ENCODE results near the gene TPSAB1. TPM values are rescaled to one million over a fixed set of nuclear protein-coding genes. Genes with fewer than 3 reads are reported as not detected.

Gene TPSAB1
- total RNA-seq, 2 experiments from 2014 or later, result not detected

DNA sequence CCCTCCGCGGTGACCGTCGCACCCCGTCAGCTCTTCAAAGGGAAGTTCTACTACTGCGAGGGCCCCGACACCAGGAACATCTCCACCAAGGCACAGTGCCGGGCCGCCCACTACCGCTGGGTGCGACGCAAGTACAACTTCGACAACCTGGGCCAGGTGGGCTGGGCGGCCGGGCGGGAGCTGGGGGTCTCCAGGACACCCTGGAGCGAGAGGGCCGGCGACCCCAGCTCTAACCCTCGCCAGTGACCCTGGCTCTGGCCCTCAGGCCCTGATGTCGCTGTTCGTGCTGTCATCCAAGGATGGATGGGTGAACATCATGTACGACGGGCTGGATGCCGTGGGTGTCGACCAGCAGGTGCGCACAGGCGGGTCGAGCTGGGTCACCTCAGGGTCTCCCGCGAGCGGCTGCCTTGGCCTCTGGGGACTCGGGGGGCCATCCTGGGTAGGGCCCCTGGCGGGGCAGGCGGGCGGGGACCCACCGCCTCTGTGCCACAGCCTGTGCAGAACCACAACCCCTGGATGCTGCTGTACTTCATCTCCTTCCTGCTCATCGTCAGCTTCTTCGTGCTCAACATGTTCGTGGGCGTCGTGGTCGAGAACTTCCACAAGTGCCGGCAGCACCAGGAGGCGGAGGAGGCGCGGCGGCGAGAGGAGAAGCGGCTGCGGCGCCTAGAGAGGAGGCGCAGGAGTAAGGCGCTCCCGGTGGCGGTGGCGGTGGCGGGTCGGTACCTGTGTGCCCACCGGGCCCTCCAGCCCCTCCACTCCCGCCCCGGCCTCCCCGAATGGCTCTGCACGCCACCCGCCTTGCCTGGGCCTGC is 28.8 kb upstream of the TPSAB1 start:
- ChIA-PET POLR2A (no interaction called here), CTCF (no interaction called here)
- peaks cover 5% of the 10 kb centered on the region for H3K4me1 Mint-ChIP-seq
- no peaks in the 10 kb centered on the region for H3K9me3 Mint-ChIP-seq (ENCODE audit: low read depth)
- H3K27me3 Mint-ChIP-seq, result no peaks in the 10 kb centered on the region
- no peaks in the 10 kb centered on the region for H3K36me3 Mint-ChIP-seq (ENCODE audit: low read depth)
- ATAC-seq, result no peak
- no peak overlapping the region for H3K4me3 Mint-ChIP-seq
- H3K27ac Mint-ChIP-seq, result no peak overlapping the region
- no peak for DNase-seq
- intact Hi-C loops (cut with DNase I, micrococcal nuclease), result no loop called here

DNA sequence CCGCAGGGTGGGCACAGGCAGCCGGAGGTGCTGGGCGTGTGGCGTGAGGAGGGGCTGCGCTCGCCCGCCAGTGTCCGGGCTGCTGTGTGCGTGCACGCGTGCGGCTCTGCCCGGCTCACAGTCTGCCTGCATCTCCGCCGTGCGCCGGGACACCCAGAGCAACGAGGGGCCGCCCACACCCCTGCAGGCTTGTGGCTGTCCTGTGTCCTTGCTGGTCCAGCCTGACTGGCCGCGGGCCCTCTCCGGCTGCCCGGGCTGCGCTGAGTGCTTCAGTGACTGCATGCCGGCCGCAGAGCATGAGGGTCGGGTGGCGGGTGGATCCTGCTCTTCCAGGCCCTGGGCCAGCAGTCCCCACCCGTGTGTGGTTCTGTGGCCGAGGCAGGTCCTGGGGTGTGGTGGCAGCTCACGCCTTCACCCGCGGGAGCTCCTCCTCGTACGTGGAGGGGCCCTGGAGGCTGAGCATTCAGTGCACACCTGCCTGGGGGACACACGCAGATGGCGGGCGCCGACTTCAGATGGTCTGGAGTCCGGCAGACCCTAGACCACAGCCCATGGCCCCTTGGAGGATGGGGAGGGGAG is 27.8 kb upstream of the TPSAB1 start:
- Mint-ChIP-seq H3K9me3 (ENCODE audit: low read depth) (no peaks in the 10 kb centered on the region), H3K27ac (no peak overlapping the region), H3K36me3 (ENCODE audit: low read depth) (no peaks in the 10 kb centered on the region), H3K4me1 (peaks cover 5% of the 10 kb centered on the region), H3K27me3 (no peaks in the 10 kb centered on the region), H3K4me3 (no peak overlapping the region)
- intact Hi-C loops (cut with DNase I, micrococcal nuclease), result no loop called here
- POLR2A ChIA-PET, result no interaction called here
- ATAC-seq, result no peak
- no peak for DNase-seq
- CTCF ChIA-PET, result no interaction called here

DNA sequence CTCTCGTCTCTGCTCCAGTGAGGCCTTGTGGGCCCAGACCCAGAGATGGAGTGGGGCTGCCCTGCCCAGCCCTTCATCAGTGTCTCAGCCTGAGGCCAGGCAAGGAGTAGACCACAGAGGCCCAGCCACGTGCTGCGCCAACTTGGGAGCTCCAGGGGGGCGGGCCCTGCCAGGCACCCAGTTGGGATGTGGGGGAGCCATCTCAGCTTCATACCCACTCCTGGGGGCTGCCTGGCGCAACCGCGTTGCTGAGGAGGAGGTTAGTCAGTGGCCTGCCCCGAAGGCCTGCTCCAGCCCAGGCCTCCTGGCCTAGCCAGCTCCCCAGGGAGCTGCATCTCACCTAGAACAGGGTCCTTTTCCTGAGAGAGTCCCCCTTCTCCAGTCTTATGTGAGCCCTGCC is 27.3 kb upstream of the TPSAB1 start:
- ATAC-seq (no peak), DNase-seq (no peak)
- intact Hi-C loops (cut with DNase I, micrococcal nuclease), result no loop called here
- Mint-ChIP-seq H3K36me3 (ENCODE audit: low read depth) (no peaks in the 10 kb centered on the region), H3K4me3 (no peak overlapping the region), H3K27me3 (no peaks in the 10 kb centered on the region), H3K27ac (no peak overlapping the region), H3K9me3 (ENCODE audit: low read depth) (no peaks in the 10 kb centered on the region), H3K4me1 (peaks cover 2% of the 10 kb centered on the region)
- ChIA-PET POLR2A (no interaction called here), CTCF (interaction anchor here (0.6 kb wide), 1 partner anchor 37 kb away, joined by 3 read pairs; no protein-coding TSS in a partner anchor)

DNA sequence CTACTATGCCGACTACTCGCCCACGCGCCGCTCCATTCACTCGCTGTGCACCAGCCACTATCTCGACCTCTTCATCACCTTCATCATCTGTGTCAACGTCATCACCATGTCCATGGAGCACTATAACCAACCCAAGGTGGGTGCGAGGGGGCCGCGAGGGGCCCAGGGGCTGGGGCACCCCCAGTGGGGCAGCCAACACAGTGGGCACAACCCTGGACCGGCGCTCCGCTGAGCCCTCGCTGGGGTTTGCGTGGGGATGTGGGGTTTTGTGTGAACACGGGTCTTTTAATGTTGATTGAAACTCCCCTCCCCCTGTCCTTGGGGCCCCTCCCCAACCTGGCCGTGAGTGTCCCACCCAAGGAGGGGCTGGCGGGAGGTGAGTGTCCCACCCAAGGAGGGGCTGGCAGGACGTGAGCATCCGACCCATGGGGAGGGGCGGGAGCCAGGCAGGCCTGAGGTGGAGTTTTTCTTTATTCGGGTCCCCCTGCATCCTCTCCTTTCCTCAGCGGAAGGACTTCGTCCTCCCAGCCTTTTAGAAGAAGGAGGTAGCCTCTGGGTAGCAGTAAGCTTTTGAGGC is 26.6 kb upstream of the TPSAB1 start:
- H3K9me3 Mint-ChIP-seq (ENCODE audit: low read depth), result no peaks in the 10 kb centered on the region
- no peak for DNase-seq
- CTCF ChIA-PET, result interaction anchor here (0.6 kb wide), 1 partner anchor 38 kb away, joined by 3 read pairs; no protein-coding TSS in a partner anchor

DNA sequence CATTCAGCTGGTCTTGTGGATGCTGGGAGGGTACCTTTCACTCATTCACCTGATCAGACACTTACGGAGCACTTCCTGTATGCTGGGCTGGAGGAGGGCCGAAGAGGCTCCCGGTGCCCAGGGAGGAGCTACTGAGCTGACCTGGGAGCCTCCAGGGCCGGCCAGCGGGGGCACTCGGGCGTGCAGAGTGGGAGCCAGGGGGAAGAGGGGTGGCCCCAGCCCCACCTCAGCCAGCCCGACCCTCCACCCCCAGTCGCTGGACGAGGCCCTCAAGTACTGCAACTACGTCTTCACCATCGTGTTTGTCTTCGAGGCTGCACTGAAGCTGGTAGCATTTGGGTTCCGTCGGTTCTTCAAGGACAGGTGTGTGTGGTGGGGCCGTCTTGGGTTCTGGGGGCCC is 25.8 kb upstream of the TPSAB1 start:
- Mint-ChIP-seq H3K27me3 (no peaks in the 10 kb centered on the region), H3K9me3 (ENCODE audit: low read depth) (no peaks in the 10 kb centered on the region), H3K4me1 (no peaks in the 10 kb centered on the region), H3K36me3 (ENCODE audit: low read depth) (no peaks in the 10 kb centered on the region), H3K27ac (no peak overlapping the region), H3K4me3 (no peak overlapping the region)
- POLR2A ChIA-PET, result no interaction called here
- DNase-seq, result no peak
- ATAC-seq, result no peak
- intact Hi-C loops (cut with DNase I, micrococcal nuclease), result no loop called here
- CTCF ChIA-PET, result interaction anchor here (0.6 kb wide), 1 partner anchor 503 kb away, joined by 3 read pairs; no protein-coding TSS in a partner anchor

More for the DNA sequence above, 26.6 kb upstream of the TPSAB1 start:
- Mint-ChIP-seq H3K4me3 (no peak overlapping the region), H3K27me3 (no peaks in the 10 kb centered on the region), H3K36me3 (ENCODE audit: low read depth) (no peaks in the 10 kb centered on the region), H3K4me1 (no peaks in the 10 kb centered on the region), H3K27ac (no peak overlapping the region)
- intact Hi-C loops (cut with DNase I, micrococcal nuclease), result no loop called here
- POLR2A ChIA-PET, result no interaction called here
- ATAC-seq, result no peak

DNA sequence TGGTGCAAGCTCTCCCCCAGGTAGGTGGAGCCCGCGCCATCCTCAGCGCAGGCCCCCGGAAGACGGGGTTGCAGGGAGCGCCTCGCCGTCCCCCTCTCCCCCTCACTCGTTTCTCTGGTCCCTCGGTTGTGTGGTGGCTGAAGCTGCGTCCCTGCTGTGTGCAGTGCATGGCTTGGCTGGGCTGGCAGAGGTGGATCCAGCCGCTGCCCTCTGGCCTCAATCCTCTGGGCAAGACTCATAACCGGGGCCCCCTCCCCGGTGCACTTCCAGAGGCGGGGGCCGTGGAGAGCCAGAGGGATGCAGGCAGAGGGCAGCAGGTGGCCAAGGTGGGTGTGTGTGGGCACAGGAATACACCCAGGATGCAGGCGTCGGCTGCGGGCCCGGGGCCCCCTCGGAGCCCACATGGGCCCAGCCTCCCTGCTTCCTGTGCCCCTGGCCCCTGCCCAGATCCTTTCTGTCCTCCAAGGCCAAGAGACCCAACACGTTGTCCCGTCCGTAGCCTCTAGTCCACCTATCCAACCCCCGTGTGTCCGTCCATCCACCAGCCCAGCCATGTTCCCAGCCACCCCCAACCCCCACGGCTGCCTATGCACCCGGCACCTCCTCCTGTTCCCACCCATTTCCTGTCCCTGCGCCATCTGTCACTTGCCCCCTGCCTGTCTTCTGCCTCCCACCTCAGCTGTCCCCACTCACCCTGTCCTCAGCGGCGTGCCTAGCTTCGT is 24.8 kb upstream of the TPSAB1 start:
- Mint-ChIP-seq H3K36me3 (ENCODE audit: low read depth) (no peaks in the 10 kb centered on the region), H3K4me3 (no peak overlapping the region), H3K9me3 (ENCODE audit: low read depth) (no peaks in the 10 kb centered on the region), H3K4me1 (no peaks in the 10 kb centered on the region), H3K27ac (no peak overlapping the region), H3K27me3 (no peaks in the 10 kb centered on the region)
- intact Hi-C loops (cut with DNase I, micrococcal nuclease), result no loop called here
- ChIA-PET CTCF (no interaction called here), POLR2A (no interaction called here)
- no peak for ATAC-seq
- DNase-seq, result no peak

GRCh38 chr16:1216296-1216619 is 24.2 kb upstream of the TPSAB1 start:
- Mint-ChIP-seq H3K36me3 (ENCODE audit: low read depth) (no peaks in the 10 kb centered on the region), H3K4me1 (no peaks in the 10 kb centered on the region), H3K27me3 (no peaks in the 10 kb centered on the region), H3K4me3 (no peak overlapping the region), H3K27ac (no peak overlapping the region), H3K9me3 (ENCODE audit: low read depth) (no peaks in the 10 kb centered on the region)
- intact Hi-C loops (cut with DNase I, micrococcal nuclease), result no loop called here
- POLR2A ChIA-PET, result no interaction called here
- CTCF ChIA-PET, result no interaction called here
- no peak for ATAC-seq
- DNase-seq, result no peak

- no peak for ATAC-seq
Observed at GRCh38 chr16:1216681-1217400, 23.7 kb upstream of the TPSAB1 start.

GRCh38 chr16:1217526-1217925 is 23.0 kb upstream of the TPSAB1 start:
- H3K36me3 Mint-ChIP-seq (ENCODE audit: low read depth), result no peaks in the 10 kb centered on the region

More at GRCh38 chr16:1216681-1217400, 23.7 kb upstream of the TPSAB1 start:
- intact Hi-C loops (cut with DNase I, micrococcal nuclease), result no loop called here
- H3K4me1 Mint-ChIP-seq, result no peaks in the 10 kb centered on the region
- H3K4me3 Mint-ChIP-seq, result no peak overlapping the region
- no peaks in the 10 kb centered on the region for H3K27me3 Mint-ChIP-seq
- CTCF ChIA-PET, result no interaction called here
- no peak for DNase-seq
- H3K27ac Mint-ChIP-seq, result no peak overlapping the region
- POLR2A ChIA-PET, result no interaction called here
- H3K36me3 Mint-ChIP-seq (ENCODE audit: low read depth), result no peaks in the 10 kb centered on the region
- H3K9me3 Mint-ChIP-seq (ENCODE audit: low read depth), result no peaks in the 10 kb centered on the region

DNA sequence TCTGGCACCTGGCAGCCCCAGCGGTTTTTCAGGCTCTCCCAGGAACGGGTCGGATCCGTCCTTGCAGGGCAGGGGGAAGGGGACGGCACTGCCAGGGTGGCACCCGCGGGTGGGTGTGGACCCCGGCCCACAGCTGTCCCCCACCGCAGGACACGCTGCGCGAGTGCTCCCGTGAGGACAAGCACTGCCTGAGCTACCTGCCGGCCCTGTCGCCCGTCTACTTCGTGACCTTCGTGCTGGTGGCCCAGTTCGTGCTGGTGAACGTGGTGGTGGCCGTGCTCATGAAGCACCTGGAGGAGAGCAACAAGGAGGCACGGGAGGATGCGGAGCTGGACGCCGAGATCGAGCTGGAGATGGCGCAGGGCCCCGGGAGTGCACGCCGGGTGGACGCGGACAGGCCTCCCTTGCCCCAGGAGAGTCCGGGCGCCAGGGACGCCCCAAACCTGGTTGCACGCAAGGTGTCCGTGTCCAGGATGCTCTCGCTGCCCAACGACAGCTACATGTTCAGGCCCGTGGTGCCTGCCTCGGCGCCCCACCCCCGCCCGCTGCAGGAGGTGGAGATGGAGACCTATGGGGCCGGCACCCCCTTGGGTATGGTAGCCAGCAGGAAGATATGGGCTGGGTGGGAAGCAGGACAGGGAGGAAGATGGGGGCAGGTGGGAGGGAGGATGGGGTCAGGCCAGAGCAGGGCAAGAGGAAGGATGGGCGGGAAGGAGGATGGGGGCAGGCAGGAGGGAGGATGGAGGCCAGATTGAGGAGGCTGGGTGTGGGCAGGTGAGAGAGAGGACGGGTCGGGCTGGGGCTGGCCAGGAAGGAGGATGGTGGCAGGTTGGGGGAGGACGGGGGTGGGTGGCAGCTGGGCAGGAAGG is 22.2 kb upstream of the TPSAB1 start:
- H3K27me3 Mint-ChIP-seq, result no peaks in the 10 kb centered on the region
- CTCF ChIA-PET, result no interaction called here

More at GRCh38 chr16:1217526-1217925, 23.0 kb upstream of the TPSAB1 start:
- Mint-ChIP-seq H3K4me3 (no peak overlapping the region), H3K27me3 (no peaks in the 10 kb centered on the region), H3K9me3 (ENCODE audit: low read depth) (no peaks in the 10 kb centered on the region), H3K4me1 (no peaks in the 10 kb centered on the region), H3K27ac (no peak overlapping the region)
- CTCF ChIA-PET, result no interaction called here
- ATAC-seq (no peak), DNase-seq (no peak)
- POLR2A ChIA-PET, result no interaction called here
- intact Hi-C loops (cut with DNase I, micrococcal nuclease), result no loop called here

More for the DNA sequence above, 22.2 kb upstream of the TPSAB1 start:
- intact Hi-C loops (cut with DNase I, micrococcal nuclease), result no loop called here
- ATAC-seq (no peak), DNase-seq (no peak)
- H3K9me3 Mint-ChIP-seq (ENCODE audit: low read depth), result no peaks in the 10 kb centered on the region
- no peak overlapping the region for H3K27ac Mint-ChIP-seq
- no peak overlapping the region for H3K4me3 Mint-ChIP-seq
- POLR2A ChIA-PET, result no interaction called here
- H3K4me1 Mint-ChIP-seq, result no peaks in the 10 kb centered on the region
- no peaks in the 10 kb centered on the region for H3K36me3 Mint-ChIP-seq (ENCODE audit: low read depth)
